ENCODE measurements around the gene EQTN.

- TF ChIP-seq SUZ12 (IDR thresholded peaks at IDR 0.05) (no peak), ZNF384 (IDR thresholded peaks at IDR 0.05) (no peak), SP1 (IDR thresholded peaks at IDR 0.05) (no peak), FOXM1 (IDR thresholded peaks at IDR 0.05; ENCODE audit: borderline replicate concordance) (no peak)
Measured at GRCh38 chr9:27279611-27280010, 17.3 kb downstream of the EQTN start.

All from HEK293T (cell line).